Duodenal mucosa (tissue), 2 donors: ENCODE results near the gene PPP1R12C.
A peak's percentile ranks its signal among the peaks of the same experiment; 100 is the strongest.
"Not testable (repeated sequence)": the region's sequence is repeated elsewhere in the genome, so short reads cannot be mapped to it uniquely, and the experiment has no call there.

Experiments used
- H3K27ac ChIP-seq: one replicate; pipeline ENCODE4 v1.7.0; 2013; ENCODE audit warnings: low read depth, low read length
- H3K27me3 ChIP-seq, 2 donors: one replicate each; pipeline ENCODE4 v1.7.0; 2013; ENCODE audit warnings: low read length in 2 of 2, control low read depth in 1 of 2; ENCODE audit not compliant: insufficient read depth in 2 of 2, control insufficient read depth in 1 of 2
- H3K36me3 ChIP-seq, 2 donors: one replicate each; pipeline ENCODE4 v1.7.0; 2013; ENCODE audit warnings: low read length in 2 of 2, control low read depth in 1 of 2; ENCODE audit not compliant: insufficient read depth in 2 of 2, control insufficient read depth in 1 of 2
- H3K4me1 ChIP-seq, 2 donors: one replicate each; pipeline ENCODE4 v1.7.0; 2013; ENCODE audit warnings: low read length in 2 of 2, control low read depth in 1 of 2; ENCODE audit not compliant: insufficient read depth in 2 of 2, control insufficient read depth in 1 of 2
- H3K4me3 ChIP-seq, 2 donors: one replicate each; pipeline ENCODE4 v1.7.0; 2013; ENCODE audit warnings: low read length in 2 of 2, low read depth in 1 of 2
- H3K9ac ChIP-seq, 2 donors: one replicate each; pipeline ENCODE4 v1.7.0; 2013; ENCODE audit warnings: low read length in 2 of 2, low read depth in 1 of 2
- H3K9me3 ChIP-seq, 2 donors: one replicate each; pipeline ENCODE4 v1.7.0; 2013; ENCODE audit warnings: low read length in 2 of 2, control low read depth in 1 of 2; ENCODE audit not compliant: control insufficient read depth in 1 of 2

Gene PPP1R12C

GRCh38 chr19:55157064-55157908 is 39.8 kb upstream of the PPP1R12C start, which contains the start of gene TNNI3:
Gene TNNI3, minus strand, starts transcription at chr19:55157732. Its CDS starts 143 bp downstream, at chr19:55157589.
- Histone ChIP-seq H3K27me3 (peaks cover 15 to 19% of the 10 kb centered on the region in 2 donors), H3K27ac (no peak within 1 kb of the TSS), H3K4me1 (peaks cover 0 to 10% of the 10 kb centered on the region in 2 donors), H3K36me3 (no peaks in the 10 kb centered on the region), H3K9ac (no peak within 1 kb of the TSS), H3K9me3 (no peaks in the 10 kb centered on the region), H3K4me3 (no peak within 1 kb of the TSS)

DNA sequence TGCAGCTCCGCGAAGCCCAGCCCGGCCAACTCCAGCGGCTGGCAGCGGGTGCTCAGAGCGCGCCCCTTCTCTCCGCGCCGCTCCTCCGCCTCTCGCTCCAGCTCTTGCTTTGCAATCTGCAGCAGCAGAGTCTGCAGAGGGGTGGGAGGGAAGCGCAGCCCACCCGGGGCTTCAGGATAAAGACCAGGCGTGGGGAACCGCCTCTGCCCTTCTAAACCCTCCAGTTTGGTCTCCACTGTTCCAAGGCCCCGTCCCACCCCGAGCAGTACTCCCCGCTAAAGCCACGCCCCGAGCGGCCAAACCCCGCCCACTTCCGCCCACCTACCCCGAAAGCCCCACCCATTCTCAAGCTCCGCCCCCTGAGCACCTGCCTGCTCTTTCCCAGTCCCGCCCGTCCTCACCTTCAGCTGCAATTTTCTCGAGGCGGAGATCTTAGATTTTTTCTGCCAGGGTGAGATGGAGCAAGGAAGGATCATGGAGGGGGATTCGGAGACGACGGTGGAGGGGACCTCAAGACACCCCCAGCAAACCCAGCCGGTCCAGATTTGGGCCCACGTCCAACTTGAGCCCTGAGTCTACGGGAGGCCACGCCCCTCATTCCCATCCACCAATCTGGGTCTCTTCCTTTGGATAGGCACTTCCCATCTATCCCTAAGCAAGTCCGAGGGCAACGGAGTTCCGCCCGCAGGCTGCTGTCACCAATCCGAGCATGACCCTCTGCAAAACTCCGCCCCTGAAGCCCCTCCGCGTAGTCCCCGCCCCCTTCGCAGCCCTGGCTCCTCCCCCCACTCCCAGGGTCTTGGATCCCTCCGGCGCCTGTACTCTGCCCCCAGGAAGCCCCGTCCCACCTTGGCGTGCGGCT is 39.0 kb upstream of the PPP1R12C start:
- Histone ChIP-seq H3K4me3 (peak overlapping the region in 1 of 2 donors; percentile 21), H3K9me3 (no peaks in the 10 kb centered on the region), H3K4me1 (peaks cover 0 to 10% of the 10 kb centered on the region in 2 donors), H3K27ac (no peak overlapping the region), H3K36me3 (no peaks in the 10 kb centered on the region), H3K27me3 (peaks cover 7 to 15% of the 10 kb centered on the region in 2 donors), H3K9ac (no peak overlapping the region)

DNA sequence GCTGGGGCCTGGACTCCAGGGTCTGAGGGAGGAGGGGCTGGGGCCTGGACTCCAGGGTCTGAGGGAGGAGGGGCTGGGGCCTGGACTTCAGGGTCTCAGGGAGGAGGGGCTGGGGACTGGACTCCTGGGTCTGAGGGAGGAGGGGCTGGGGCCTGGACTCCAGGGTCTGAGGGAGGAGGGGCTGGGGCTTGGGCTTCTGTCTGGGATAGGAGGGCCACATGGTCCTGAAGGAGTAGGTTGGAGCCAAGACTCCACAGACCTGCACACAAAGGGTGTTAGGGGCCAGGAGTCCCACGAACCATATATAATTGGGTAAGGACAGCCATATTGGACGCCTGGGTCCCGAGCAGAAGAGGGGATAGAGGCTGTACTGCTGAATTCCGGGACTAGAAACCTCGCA is 38.3 kb upstream of the PPP1R12C start:
- Histone ChIP-seq H3K27me3 (peaks cover 7 to 11% of the 10 kb centered on the region in 2 donors), H3K4me3 (peak overlapping the region in 1 of 2 donors; percentile 21), H3K4me1 (peaks cover 0 to 10% of the 10 kb centered on the region in 2 donors)
- H3K9me3 ChIP-seq, H3K9ac ChIP-seq, H3K36me3 ChIP-seq, H3K27ac ChIP-seq: not testable (repeated sequence)

GRCh38 chr19:55153652-55154264 is 36.3 kb upstream of the PPP1R12C start:
- Histone ChIP-seq H3K4me3 (no peak overlapping the region), H3K27me3 (peaks cover 12 to 19% of the 10 kb centered on the region in 2 donors), H3K36me3 (no peaks in the 10 kb centered on the region), H3K4me1 (no peaks in the 10 kb centered on the region), H3K27ac (no peak overlapping the region), H3K9me3 (no peaks in the 10 kb centered on the region), H3K9ac (no peak overlapping the region)

- no peak overlapping the region for H3K9ac ChIP-seq
- H3K36me3 ChIP-seq: no peaks in the 10 kb centered on the region
- peaks cover 18 to 25% of the 10 kb centered on the region in 2 donors for H3K27me3 ChIP-seq
- H3K9me3 ChIP-seq: no peaks in the 10 kb centered on the region
- H3K4me3 ChIP-seq: no peak overlapping the region
- H3K27ac ChIP-seq: no peak overlapping the region
- no peaks in the 10 kb centered on the region for H3K4me1 ChIP-seq
Measured at GRCh38 chr19:55152017-55152416, 34.6 kb upstream of the PPP1R12C start.

- H3K36me3 ChIP-seq: no peaks in the 10 kb centered on the region
- H3K4me3 ChIP-seq: no peak within 1 kb of the TSS
- no peak within 1 kb of the TSS for H3K27ac ChIP-seq
- H3K9me3 ChIP-seq: no peaks in the 10 kb centered on the region
- no peak within 1 kb of the TSS for H3K9ac ChIP-seq
- H3K4me1 ChIP-seq: no peaks in the 10 kb centered on the region
- peaks cover 22 to 27% of the 10 kb centered on the region in 2 donors for H3K27me3 ChIP-seq
Measured at GRCh38 chr19:55149078-55150003, 31.9 kb upstream of the PPP1R12C start, which contains the start of gene TNNT1. Gene TNNT1, minus strand, starts transcription at chr19:55149206. Its CDS starts 2,049 bp downstream, at chr19:55147157.

GRCh38 chr19:55147545-55148251 is 30.3 kb upstream of the PPP1R12C start:
- peaks cover 29 to 32% of the 10 kb centered on the region in 2 donors for H3K27me3 ChIP-seq

GRCh38 chr19:55146705-55147273 is 29.4 kb upstream of the PPP1R12C start:
- no peaks in the 10 kb centered on the region for H3K9me3 ChIP-seq
- H3K27ac ChIP-seq: no peak overlapping the region
- no peak overlapping the region for H3K4me3 ChIP-seq
- no peaks in the 10 kb centered on the region for H3K4me1 ChIP-seq
- H3K27me3 ChIP-seq: peaks cover 29 to 33% of the 10 kb centered on the region in 2 donors
- H3K36me3 ChIP-seq: no peaks in the 10 kb centered on the region
- no peak overlapping the region for H3K9ac ChIP-seq

More at GRCh38 chr19:55147545-55148251, 30.3 kb upstream of the PPP1R12C start:
- Histone ChIP-seq H3K9ac (no peak overlapping the region), H3K4me3 (no peak overlapping the region), H3K27ac (no peak overlapping the region), H3K36me3 (no peaks in the 10 kb centered on the region), H3K4me1 (no peaks in the 10 kb centered on the region), H3K9me3 (no peaks in the 10 kb centered on the region)
